Measurements from ENCODE around the gene ISL2.
"Not testable (repeated sequence)": the region's sequence is repeated elsewhere in the genome, so short reads cannot be mapped to it uniquely, and the experiment has no call there.

- not testable (repeated sequence) for TF ChIP-seq CTCF (conservative IDR thresholded peaks at IDR 0.05; ENCODE audit: low read length); EZH2phosphoT487 (IDR thresholded peaks at IDR 0.05; ENCODE audit: borderline replicate concordance, low read depth, low read length)
These were observed 38.6 kb upstream of the ISL2 start for GRCh38 chr15:76297951-76298350.

Measured in OCI-LY7 (cell line).